HG02852 (cell line): ENCODE measurements around the gene TSPAN1.

Experiments
- ATAC-seq: cut with Tn5 transposase; IDR thresholded peaks from one replicate; pipeline ENCODE4 v1.9.1; 2021; ENCODE audit warnings: mild to moderate bottlenecking, moderate library complexity; ENCODE audit not compliant: unreplicated experiment

Gene TSPAN1

GRCh38 chr1:46174448-46175231 lies at the start of gene TSPAN1:
TSS of gene TSPAN1 (plus strand) at chr1:46175087. CDS start at chr1:46181108, 6,021 bp downstream.
- ATAC-seq, result no peak

GRCh38 chr1:46128344-46128743 lies 46.5 kb upstream of the TSPAN1 start:
- ATAC-seq, result no peak

- ATAC-seq, result no peak
Measured at GRCh38 chr1:46130121-46130520, 44.8 kb upstream of the TSPAN1 start.

GRCh38 chr1:46130606-46131005 lies 44.3 kb upstream of the TSPAN1 start:
- ATAC-seq, result no peak

- ATAC-seq, result no peak
Measured at GRCh38 chr1:46131093-46131492, 43.8 kb upstream of the TSPAN1 start.

GRCh38 chr1:46131712-46132528 lies 43.0 kb upstream of the TSPAN1 start:
- no peak for ATAC-seq

- peak; percentile 90 for ATAC-seq
Measured at GRCh38 chr1:46132529-46133180, 42.2 kb upstream of the TSPAN1 start, which contains the start of gene PIK3R3. TSS of gene PIK3R3 (minus strand) at chr1:46132629. CDS start at chr1:46131952, 677 bp downstream.

- peak; percentile 53 for ATAC-seq
Measured at GRCh38 chr1:46133181-46133658, 41.7 kb upstream of the TSPAN1 start.

- ATAC-seq, result no peak
Measured at GRCh38 chr1:46133781-46134350, 41.0 kb upstream of the TSPAN1 start.

GRCh38 chr1:46134660-46135331 lies 40.1 kb upstream of the TSPAN1 start:
- ATAC-seq, result no peak

- ATAC-seq, result no peak
Measured at GRCh38 chr1:46136711-46137110, 38.2 kb upstream of the TSPAN1 start.

GRCh38 chr1:46137916-46138315 lies 37.0 kb upstream of the TSPAN1 start:
- no peak for ATAC-seq

- ATAC-seq, result no peak
Measured at GRCh38 chr1:46148318-46148717, 26.6 kb upstream of the TSPAN1 start.

- no peak for ATAC-seq
Measured at GRCh38 chr1:46150085-46150484, 24.8 kb upstream of the TSPAN1 start.

GRCh38 chr1:46152016-46152415 lies 22.9 kb upstream of the TSPAN1 start:
- ATAC-seq, result no peak

GRCh38 chr1:46153228-46153627 lies 21.7 kb upstream of the TSPAN1 start:
- ATAC-seq, result no peak

- ATAC-seq, result no peak
Measured at GRCh38 chr1:46153732-46154131, 21.2 kb upstream of the TSPAN1 start.

- ATAC-seq, result no peak
Measured at GRCh38 chr1:46157916-46158311, 17.0 kb upstream of the TSPAN1 start.

- no peak for ATAC-seq
Measured at GRCh38 chr1:46158312-46159281, 16.3 kb upstream of the TSPAN1 start.
